ENCODE results near the gene CGB1.

The CGB1 gene

GRCh38 chr19:48989701-48990291 is 46.9 kb downstream of the CGB1 start:
- TF ChIP-seq CTCF (IDR thresholded peaks at IDR 0.05; ENCODE audit: borderline replicate concordance, extremely low read depth, low read length, poor library complexity, severe bottlenecking) (no peak), EZH2 (IDR thresholded peaks at IDR 0.05; ENCODE audit: borderline replicate concordance, low read depth, low read length, severe bottlenecking) (no peak)
- no peak overlapping the region for H2AFZ ChIP-seq (ENCODE audit: low read depth, low read length)
- H3K27ac ChIP-seq (ENCODE audit: low read length): no peak overlapping the region
- peaks cover 45% of the 10 kb centered on the region for H3K36me3 ChIP-seq (ENCODE audit: insufficient read depth, low read length)
- H3K27me3 ChIP-seq (ENCODE audit: insufficient read depth, low read length, poor library complexity): no peaks in the 10 kb centered on the region
- ATAC-seq (ENCODE audit: insufficient read depth, low read depth) (no peak), DNase-seq (no peak)
- peaks cover 38% of the 10 kb centered on the region for H3K79me2 ChIP-seq (ENCODE audit: insufficient read depth, low read length)
- no peak overlapping the region for H3K9ac ChIP-seq (ENCODE audit: low read depth, low read length)
- no peaks in the 10 kb centered on the region for H3K9me3 ChIP-seq (ENCODE audit: insufficient read depth, low read length, severe bottlenecking)
- H3K4me1 ChIP-seq (ENCODE audit: insufficient read depth, low read length): peaks cover 29% of the 10 kb centered on the region
- H4K20me1 ChIP-seq (ENCODE audit: insufficient read depth, low read length): peaks cover 3% of the 10 kb centered on the region
- no peak overlapping the region for H3K4me3 ChIP-seq (ENCODE audit: low read depth in 1 of 2, low read length in 2 of 2)
- H3K4me2 ChIP-seq (ENCODE audit: insufficient read depth, low read length): no peak overlapping the region

GRCh38 chr19:48988860-48989259 is 47.8 kb downstream of the CGB1 start:
- Histone ChIP-seq H4K20me1 (ENCODE audit: insufficient read depth, low read length) (peaks cover 3% of the 10 kb centered on the region; the same call in 1 of the 2 replicates), H3K79me2 (ENCODE audit: insufficient read depth, low read length) (peaks cover 29% of the 10 kb centered on the region), H3K4me3 (ENCODE audit: low read depth in 1 of 2, low read length in 2 of 2) (no peak overlapping the region), H3K9ac (ENCODE audit: low read depth, low read length) (no peak overlapping the region), H3K27ac (ENCODE audit: low read length) (no peak overlapping the region), H3K9me3 (ENCODE audit: insufficient read depth, low read length, severe bottlenecking) (no peaks in the 10 kb centered on the region), H2AFZ (ENCODE audit: low read depth, low read length) (no peak overlapping the region), H3K36me3 (ENCODE audit: insufficient read depth, low read length) (peaks cover 48% of the 10 kb centered on the region), H3K4me1 (ENCODE audit: insufficient read depth, low read length) (peaks cover 23% of the 10 kb centered on the region), H3K4me2 (ENCODE audit: insufficient read depth, low read length) (no peak overlapping the region), H3K27me3 (ENCODE audit: insufficient read depth, low read length, poor library complexity) (no peaks in the 10 kb centered on the region)
- TF ChIP-seq EZH2 (IDR thresholded peaks at IDR 0.05; ENCODE audit: borderline replicate concordance, low read depth, low read length, severe bottlenecking) (no peak), CTCF (IDR thresholded peaks at IDR 0.05; ENCODE audit: borderline replicate concordance, extremely low read depth, low read length, poor library complexity, severe bottlenecking) (no peak)
- no peak for ATAC-seq (ENCODE audit: insufficient read depth, low read depth)
- DNase-seq: no peak

DNA sequence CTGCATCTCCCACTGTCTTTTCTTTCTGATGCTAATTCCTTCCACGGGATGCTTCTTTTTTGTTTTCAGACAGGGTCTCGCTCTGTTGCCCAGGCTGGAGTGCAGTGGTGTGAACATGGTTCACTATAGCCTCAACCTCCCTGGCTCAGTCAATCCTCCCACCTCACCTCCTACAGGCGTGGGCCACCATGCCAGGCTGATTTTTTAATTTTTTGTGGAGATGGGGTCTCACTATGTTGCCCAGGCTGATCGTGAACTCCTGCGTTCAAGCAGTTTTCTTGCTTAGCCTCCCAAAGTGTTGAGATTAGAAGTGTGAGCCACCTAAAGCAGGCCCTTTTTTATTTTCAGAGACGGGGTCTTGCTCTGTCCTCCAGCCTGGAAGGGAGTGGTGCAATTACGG is 48.4 kb downstream of the CGB1 start:
- H3K36me3 ChIP-seq (ENCODE audit: insufficient read depth, low read length): peaks cover 52% of the 10 kb centered on the region

More for the DNA sequence above, 48.4 kb downstream of the CGB1 start:
- no peaks in the 10 kb centered on the region for H3K9me3 ChIP-seq (ENCODE audit: insufficient read depth, low read length, severe bottlenecking)
- peaks cover 3% of the 10 kb centered on the region; the same call in 1 of the 2 replicates for H4K20me1 ChIP-seq (ENCODE audit: insufficient read depth, low read length)
- ATAC-seq (ENCODE audit: insufficient read depth, low read depth) (no peak), DNase-seq (no peak)
- no peak overlapping the region for H3K4me3 ChIP-seq (ENCODE audit: low read depth in 1 of 2, low read length in 2 of 2)
- H3K4me1 ChIP-seq (ENCODE audit: insufficient read depth, low read length): peaks cover 23% of the 10 kb centered on the region
- H3K79me2 ChIP-seq (ENCODE audit: insufficient read depth, low read length): peaks cover 27% of the 10 kb centered on the region
- H3K27ac ChIP-seq (ENCODE audit: low read length): no peak overlapping the region
- H2AFZ ChIP-seq (ENCODE audit: low read depth, low read length): no peak overlapping the region
- no peak overlapping the region for H3K9ac ChIP-seq (ENCODE audit: low read depth, low read length)
- H3K4me2 ChIP-seq (ENCODE audit: insufficient read depth, low read length): no peak overlapping the region
- no peak for TF ChIP-seq CTCF (IDR thresholded peaks at IDR 0.05; ENCODE audit: borderline replicate concordance, extremely low read depth, low read length, poor library complexity, severe bottlenecking)
- no peak for TF ChIP-seq EZH2 (IDR thresholded peaks at IDR 0.05; ENCODE audit: borderline replicate concordance, low read depth, low read length, severe bottlenecking)
- no peaks in the 10 kb centered on the region for H3K27me3 ChIP-seq (ENCODE audit: insufficient read depth, low read length, poor library complexity)

Measured in DND-41 (cell line).